ENCODE results near the gene ANXA11.

DNA sequence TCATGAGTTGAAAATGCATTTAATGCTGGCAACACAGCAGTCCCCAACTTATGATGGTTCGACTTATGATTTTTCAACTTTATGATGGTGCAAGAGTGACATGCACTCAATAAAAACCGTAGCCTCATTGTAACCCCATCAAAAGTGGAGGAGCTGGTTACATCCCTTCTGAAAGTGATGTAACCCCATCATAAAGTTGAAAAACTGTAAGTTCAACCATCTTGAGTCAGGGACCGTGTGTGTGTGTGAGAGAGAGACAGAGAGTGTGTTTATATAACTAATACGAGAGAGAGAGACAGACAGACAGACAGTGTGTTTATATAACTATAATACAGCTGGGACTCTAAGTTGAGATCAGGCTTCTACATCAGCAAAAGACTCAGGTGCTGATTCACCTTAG is 21.0 kb downstream of the ANXA11 start:
- TF ChIP-seq POLR2A (IDR thresholded peaks at IDR 0.05; ENCODE audit: low read depth) (no peak), EP300 (IDR thresholded peaks at IDR 0.05) (no peak), POLR2AphosphoS5 (IDR thresholded peaks at IDR 0.05) (no peak)
- TF ChIP-seq, protein P1, sequence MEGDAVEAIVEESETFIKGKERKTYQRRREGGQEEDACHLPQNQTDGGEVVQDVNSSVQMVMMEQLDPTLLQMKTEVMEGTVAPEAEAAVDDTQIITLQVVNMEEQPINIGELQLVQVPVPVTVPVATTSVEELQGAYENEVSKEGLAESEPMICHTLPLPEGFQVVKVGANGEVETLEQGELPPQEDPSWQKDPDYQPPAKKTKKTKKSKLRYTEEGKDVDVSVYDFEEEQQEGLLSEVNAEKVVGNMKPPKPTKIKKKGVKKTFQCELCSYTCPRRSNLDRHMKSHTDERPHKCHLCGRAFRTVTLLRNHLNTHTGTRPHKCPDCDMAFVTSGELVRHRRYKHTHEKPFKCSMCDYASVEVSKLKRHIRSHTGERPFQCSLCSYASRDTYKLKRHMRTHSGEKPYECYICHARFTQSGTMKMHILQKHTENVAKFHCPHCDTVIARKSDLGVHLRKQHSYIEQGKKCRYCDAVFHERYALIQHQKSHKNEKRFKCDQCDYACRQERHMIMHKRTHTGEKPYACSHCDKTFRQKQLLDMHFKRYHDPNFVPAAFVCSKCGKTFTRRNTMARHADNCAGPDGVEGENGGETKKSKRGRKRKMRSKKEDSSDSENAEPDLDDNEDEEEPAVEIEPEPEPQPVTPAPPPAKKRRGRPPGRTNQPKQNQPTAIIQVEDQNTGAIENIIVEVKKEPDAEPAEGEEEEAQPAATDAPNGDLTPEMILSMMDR (IDR thresholded peaks at IDR 0.05): no peak

All from esophagus muscularis mucosa (tissue), 4 donors.